Body of pancreas (tissue), 4 donors: ENCODE results near the gene SPRYD4.

Source experiments
- POLR2A ChIP-seq, 3 donors: fragments of 450-650 bp; IDR thresholded peaks; one replicate each; pipeline ENCODE4 v1.6.1; 2016; ENCODE audit warnings: antibody characterized with exemption in 3 of 3, mild to moderate bottlenecking in 2 of 3
- TF ChIP-seq, protein P1 (sequence below), 7 experiments: fragments of 450-650 bp in 4 of 7; fragments of 200-600 bp in 3 of 7; sonication (generic) in 3 of 7; IDR thresholded peaks; one replicate each; pipeline ENCODE4 v1.5.1; 2016 to 2019; ENCODE audit warnings: antibody characterized with exemption in 7 of 7

DNA sequence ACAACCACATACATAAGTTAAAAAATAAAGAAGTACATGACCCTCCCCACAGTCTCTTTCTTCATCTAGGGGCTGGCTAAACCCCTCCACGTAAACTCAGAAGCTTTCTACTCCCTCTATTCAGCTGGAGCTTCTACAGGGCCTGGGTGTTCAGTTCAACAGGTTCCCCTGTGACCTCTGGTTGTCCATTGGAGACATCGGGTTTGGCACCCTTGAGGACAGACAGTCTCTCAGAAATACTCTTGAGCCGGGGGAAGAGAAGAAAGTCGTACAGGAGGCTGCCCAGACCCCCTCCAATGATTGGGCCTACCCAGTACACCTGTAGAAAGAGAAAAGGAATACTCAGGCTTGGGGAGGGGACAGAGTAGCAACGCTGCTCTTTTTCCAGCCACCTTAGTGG, 17.2 kb upstream of the SPRYD4 start:
- TF ChIP-seq, protein P1, sequence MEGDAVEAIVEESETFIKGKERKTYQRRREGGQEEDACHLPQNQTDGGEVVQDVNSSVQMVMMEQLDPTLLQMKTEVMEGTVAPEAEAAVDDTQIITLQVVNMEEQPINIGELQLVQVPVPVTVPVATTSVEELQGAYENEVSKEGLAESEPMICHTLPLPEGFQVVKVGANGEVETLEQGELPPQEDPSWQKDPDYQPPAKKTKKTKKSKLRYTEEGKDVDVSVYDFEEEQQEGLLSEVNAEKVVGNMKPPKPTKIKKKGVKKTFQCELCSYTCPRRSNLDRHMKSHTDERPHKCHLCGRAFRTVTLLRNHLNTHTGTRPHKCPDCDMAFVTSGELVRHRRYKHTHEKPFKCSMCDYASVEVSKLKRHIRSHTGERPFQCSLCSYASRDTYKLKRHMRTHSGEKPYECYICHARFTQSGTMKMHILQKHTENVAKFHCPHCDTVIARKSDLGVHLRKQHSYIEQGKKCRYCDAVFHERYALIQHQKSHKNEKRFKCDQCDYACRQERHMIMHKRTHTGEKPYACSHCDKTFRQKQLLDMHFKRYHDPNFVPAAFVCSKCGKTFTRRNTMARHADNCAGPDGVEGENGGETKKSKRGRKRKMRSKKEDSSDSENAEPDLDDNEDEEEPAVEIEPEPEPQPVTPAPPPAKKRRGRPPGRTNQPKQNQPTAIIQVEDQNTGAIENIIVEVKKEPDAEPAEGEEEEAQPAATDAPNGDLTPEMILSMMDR (IDR thresholded peaks at IDR 0.05): no peak
- no peak for TF ChIP-seq POLR2A (IDR thresholded peaks at IDR 0.05)
